Middle frontal gyrus (tissue), 1 donor: ENCODE results near the gene GTF2H1.

Source experiments
- DNase-seq: peaks from one replicate; pipeline ENCODE4 v3.0.0-alpha.2; 2015; ENCODE audit warnings: low spot score; ENCODE audit errors: extremely low spot score

GTF2H1 gene

GRCh38 chr11:18321969-18322711, at the start of gene GTF2H1, which contains the start of gene HPS5:
Gene GTF2H1, plus strand, starts transcription at chr11:18322567. Its CDS starts 10,508 bp downstream, at chr11:18333075.
Gene HPS5, minus strand, starts transcription at chr11:18322140. Its CDS starts 4,282 bp downstream, at chr11:18317858.
- DNase-seq: peak; percentile 96

- no peak for DNase-seq
Measured at GRCh38 chr11:18277565-18278271, 44.6 kb upstream of the GTF2H1 start.

- no peak for DNase-seq
Measured at GRCh38 chr11:18280438-18281045, 41.8 kb upstream of the GTF2H1 start.

- DNase-seq: no peak
Measured at GRCh38 chr11:18282626-18283025, 39.7 kb upstream of the GTF2H1 start.

GRCh38 chr11:18285841-18286240, 36.5 kb upstream of the GTF2H1 start:
- DNase-seq: no peak

- no peak for DNase-seq
Measured at GRCh38 chr11:18288911-18289310, 33.5 kb upstream of the GTF2H1 start.

- no peak for DNase-seq
Measured at GRCh38 chr11:18294862-18295261, 27.5 kb upstream of the GTF2H1 start.

GRCh38 chr11:18295316-18295715, 27.1 kb upstream of the GTF2H1 start:
- no peak for DNase-seq

GRCh38 chr11:18299721-18300120, 22.6 kb upstream of the GTF2H1 start:
- no peak for DNase-seq

- no peak for DNase-seq
Measured at GRCh38 chr11:18304745-18305144, 17.6 kb upstream of the GTF2H1 start.

GRCh38 chr11:18307461-18308139, 14.8 kb upstream of the GTF2H1 start:
- DNase-seq: no peak

GRCh38 chr11:18308242-18308641, 14.1 kb upstream of the GTF2H1 start:
- DNase-seq: no peak

- no peak for DNase-seq
Measured at GRCh38 chr11:18309691-18310090, 12.7 kb upstream of the GTF2H1 start.

GRCh38 chr11:18310800-18311340, 11.5 kb upstream of the GTF2H1 start:
- no peak for DNase-seq

GRCh38 chr11:18312012-18312411, 10.4 kb upstream of the GTF2H1 start:
- no peak for DNase-seq

GRCh38 chr11:18312663-18313420, 9.5 kb upstream of the GTF2H1 start:
- no peak for DNase-seq

GRCh38 chr11:18313965-18314763, 8.2 kb upstream of the GTF2H1 start:
- no peak for DNase-seq

- no peak for DNase-seq
Measured at GRCh38 chr11:18314784-18315523, 7.4 kb upstream of the GTF2H1 start.

- no peak for DNase-seq
Measured at GRCh38 chr11:18315893-18316292, 6.5 kb upstream of the GTF2H1 start.
